Left cardiac atrium (tissue), 4 donors: Measurements from ENCODE around the gene DYDC2. TPM values are rescaled to one million over a fixed set of nuclear protein-coding genes. Genes with fewer than 3 reads are reported as not detected.

Experiments
- ATAC-seq, 2 donors: fragments of 200-7000 bp; cut with Tn5 transposase; one replicate each; pipeline ENCODE4 v1.9.1; 2020; ENCODE audit warnings: mild to moderate bottlenecking in 2 of 2, moderate library complexity in 2 of 2
- DNase-seq: peaks from one replicate; pipeline ENCODE4 v3.0.0-alpha.2; 2020
- intact Hi-C, 2 donors: fragments of 100-400 bp; cut with DNase I; formaldehyde crosslinking; loops; one replicate each; pipeline versions ENCODE4 v1.14.1 to v1.15.1; 2022 to 2023
- total RNA-seq, 2 donors: library from RNA; stranded (reverse); fragmentation: NEBNext Ultra II Directional; extraction: Animal tissue kit (Norgen Biotek cat#: 25700); gene quantifications; one replicate each; pipeline ENCODE4 v1.2.1, GENCODE V29; 2021
- donor health status: DM: no; HTN: yes; CAD: no.
- donor health status: DM: no; HTN: yes; CAD: no; lungs with severe emphysema.
- donor health status: DM: yes; HTN: yes; CAD: no.
- donor health status: Dilated cardiomyopathy.

DYDC2 gene
- total RNA-seq, 2 donors from 2014 or later, result not detected

- ATAC-seq, result no peak
- intact Hi-C loops, result no loop called here
- no peak for DNase-seq
Observed at GRCh38 chr10:80359644-80360043, 3.1 kb downstream of the DYDC2 start.

GRCh38 chr10:80365510-80365909 is 8.9 kb downstream of the DYDC2 start:
- no peak for DNase-seq
- intact Hi-C loops, result no loop called here
- ATAC-seq, result no peak

GRCh38 chr10:80371467-80371866 is 14.9 kb downstream of the DYDC2 start:
- no peak for DNase-seq
- intact Hi-C loops, result no loop called here
- ATAC-seq, result no peak

- intact Hi-C loops, result no loop called here
- DNase-seq, result no peak
- no peak for ATAC-seq
Observed at GRCh38 chr10:80372675-80373074, 16.1 kb downstream of the DYDC2 start.

- DNase-seq (no peak), ATAC-seq (no peak)
- intact Hi-C loops, result no loop called here
Observed at GRCh38 chr10:80373502-80373901, 16.9 kb downstream of the DYDC2 start.

- no peak for ATAC-seq
- intact Hi-C loops, result loop anchor here (10.0 kb wide), 3 partner anchors 65 to 545 kb away; no protein-coding TSS in a partner anchor
- no peak for DNase-seq
Observed at GRCh38 chr10:80379701-80380100, 23.1 kb downstream of the DYDC2 start.

GRCh38 chr10:80380185-80380584 is 23.6 kb downstream of the DYDC2 start:
- intact Hi-C loops, result loop anchor here (10.0 kb wide), 3 partner anchors 65 to 545 kb away; no protein-coding TSS in a partner anchor
- no peak for ATAC-seq
- no peak for DNase-seq

GRCh38 chr10:80382989-80383388 is 26.4 kb downstream of the DYDC2 start:
- intact Hi-C loops, result loop anchor here (2.0 to 10.0 kb wide), 4 partner anchors 60 to 542 kb away; no protein-coding TSS in a partner anchor
- DNase-seq (peak; percentile 36), ATAC-seq (peak in 1 of 2 donors; percentile 59)

- intact Hi-C loops, result no loop called here
- no peak for ATAC-seq
- no peak for DNase-seq
Observed at GRCh38 chr10:80390740-80391139, 34.2 kb downstream of the DYDC2 start.

- DNase-seq (no peak), ATAC-seq (no peak)
- intact Hi-C loops, result no loop called here
Observed at GRCh38 chr10:80392250-80392649, 35.7 kb downstream of the DYDC2 start.

- intact Hi-C loops, result no loop called here
- DNase-seq, result no peak
Observed at GRCh38 chr10:80394358-80394916, 37.9 kb downstream of the DYDC2 start.

GRCh38 chr10:80397014-80397413 is 40.4 kb downstream of the DYDC2 start:
- ATAC-seq, result peak in 1 of 2 donors; percentile 18
- DNase-seq, result no peak
- intact Hi-C loops, result no loop called here

More at GRCh38 chr10:80394358-80394916, 37.9 kb downstream of the DYDC2 start:
- ATAC-seq, result no peak

- DNase-seq, result no peak
- ATAC-seq, result peak in 1 of 2 donors; percentile 53
- intact Hi-C loops, result no loop called here
Observed at GRCh38 chr10:80400136-80400804, 43.7 kb downstream of the DYDC2 start.

- DNase-seq (no peak), ATAC-seq (no peak)
- intact Hi-C loops, result no loop called here
Observed at GRCh38 chr10:80405035-80405434, 48.5 kb downstream of the DYDC2 start.

- DNase-seq (no peak), ATAC-seq (no peak)
- intact Hi-C loops, result no loop called here
Observed at GRCh38 chr10:80405626-80406025, 49.0 kb downstream of the DYDC2 start.

GRCh38 chr10:80406204-80406603 is 49.6 kb downstream of the DYDC2 start:
- DNase-seq, result no peak
- intact Hi-C loops, result no loop called here
- ATAC-seq, result no peak

- intact Hi-C loops, result no loop called here
- ATAC-seq, result peak; percentile 20 to 69
- peak; percentile 33 for DNase-seq
Observed at GRCh38 chr10:80407812-80408241, 51.2 kb downstream of the DYDC2 start.

- peak; percentile 94 to 97 for ATAC-seq
- DNase-seq, result peak; percentile 88
- intact Hi-C loops, result no loop called here
Observed at GRCh38 chr10:80408242-80409101, 51.9 kb downstream of the DYDC2 start, which contains the start of gene PRXL2A. TSS of gene PRXL2A (plus strand) at chr10:80408551. CDS start at chr10:80420468, 11,917 bp downstream.

GRCh38 chr10:80409121-80409520 is 52.5 kb downstream of the DYDC2 start:
- DNase-seq (no peak), ATAC-seq (peak in 1 of 2 donors; percentile 1)
- intact Hi-C loops, result no loop called here

- DNase-seq, result no peak
- peak in 1 of 2 donors; percentile 30 for ATAC-seq
- intact Hi-C loops, result no loop called here
Observed at GRCh38 chr10:80410122-80410521, 53.5 kb downstream of the DYDC2 start.
